ENCODE results near the gene KCNQ1.
A peak's percentile ranks its signal among the peaks of the same experiment; 100 is the strongest.

KCNQ1 gene

GRCh38 chr11:2732940-2733628, 288.3 kb downstream of the KCNQ1 start:
- no peak for DNase-seq (ENCODE audit: low spot score)

- no peak for DNase-seq (ENCODE audit: low spot score)
Observed at GRCh38 chr11:2734181-2735052, 289.6 kb downstream of the KCNQ1 start.

- no peak for DNase-seq (ENCODE audit: low spot score)
Observed at GRCh38 chr11:2735053-2735589, 290.3 kb downstream of the KCNQ1 start.

- DNase-seq (ENCODE audit: low spot score) = no peak
Observed at GRCh38 chr11:2736577-2737225, 291.9 kb downstream of the KCNQ1 start.

GRCh38 chr11:2737226-2737590, 292.4 kb downstream of the KCNQ1 start:
- DNase-seq (ENCODE audit: low spot score) = peak; percentile 26

- peak; percentile 60 for DNase-seq (ENCODE audit: low spot score)
Observed at GRCh38 chr11:2737866-2738265, 293.1 kb downstream of the KCNQ1 start.

GRCh38 chr11:2738551-2739431, 294.0 kb downstream of the KCNQ1 start:
- no peak for DNase-seq (ENCODE audit: low spot score)

- no peak for DNase-seq (ENCODE audit: low spot score)
Observed at GRCh38 chr11:2739531-2740274, 294.9 kb downstream of the KCNQ1 start.

- no peak for DNase-seq (ENCODE audit: low spot score)
Observed at GRCh38 chr11:2740275-2740940, 295.6 kb downstream of the KCNQ1 start.

GRCh38 chr11:2741006-2741376, 296.2 kb downstream of the KCNQ1 start:
- DNase-seq (ENCODE audit: low spot score) = no peak

GRCh38 chr11:2741377-2742131, 296.7 kb downstream of the KCNQ1 start:
- DNase-seq (ENCODE audit: low spot score) = peak; percentile 62

GRCh38 chr11:2742201-2742600, 297.4 kb downstream of the KCNQ1 start:
- DNase-seq (ENCODE audit: low spot score) = no peak

- no peak for DNase-seq (ENCODE audit: low spot score)
Observed at GRCh38 chr11:2742611-2743426, 298.0 kb downstream of the KCNQ1 start.

GRCh38 chr11:2743427-2744110, 298.8 kb downstream of the KCNQ1 start:
- DNase-seq (ENCODE audit: low spot score) = no peak

GRCh38 chr11:2744166-2744565, 299.4 kb downstream of the KCNQ1 start:
- no peak for DNase-seq (ENCODE audit: low spot score)

- no peak for DNase-seq (ENCODE audit: low spot score)
Observed at GRCh38 chr11:2745511-2745910, 300.7 kb downstream of the KCNQ1 start.

GRCh38 chr11:2746401-2747247, 301.8 kb downstream of the KCNQ1 start:
- DNase-seq (ENCODE audit: low spot score) = no peak

Data from AG08395 (cell line).